ENCODE results near the gene PCOLCE2.

GRCh38 chr3:142875099-142875498, 13.8 kb downstream of the PCOLCE2 start:
- TF ChIP-seq EZH2 (IDR thresholded peaks at IDR 0.05; ENCODE audit: borderline replicate concordance, low read length) (no peak), CTCF (IDR thresholded peaks at IDR 0.05; ENCODE audit: low read length) (no peak)
